Pancreas (tissue), 10 donors: ENCODE results near the gene BORCS5. TPM values are rescaled to one million over a fixed set of nuclear protein-coding genes. Genes with fewer than 3 reads are reported as not detected.

Experiments used
- ATAC-seq, 4 donors: fragments of 200-7000 bp; cut with Tn5 transposase; one replicate each; pipeline versions ENCODE4 v1.8.0 to v1.9.1; 2020; ENCODE audit warnings: mild to moderate bottlenecking in 4 of 4, moderate library complexity in 4 of 4
- DNase-seq, 6 donors: peaks; one replicate each; pipeline ENCODE4 v3.0.0-alpha.2; 2020
- FAIRE-seq: peaks from 2 replicates; lab custom pipeline; 2012; peaks lifted over from hg19 to GRCh38; lab: Jason Lieb, UNC
- H3K27ac ChIP-seq, 4 donors: fragments of 200-600 bp; sonication (generic); 1 replicate in 3 of 4; 2 replicates in 1 of 4; pipeline versions ENCODE4 v1.5.0 to v1.8.0; 2020
- H3K27me3 ChIP-seq, 4 donors: fragments of 200-600 bp; one replicate each; pipeline ENCODE4 v1.8.0; 2021
- H3K36me3 ChIP-seq, 3 donors: fragments of 200-600 bp; sonication (generic) in 1 of 3; one replicate each; pipeline versions ENCODE4 v1.5.0 to v1.8.0; 2020 to 2021
- H3K4me1 ChIP-seq, 3 donors: fragments of 200-600 bp; one replicate each; pipeline ENCODE4 v1.8.0; 2021
- H3K4me3 ChIP-seq, 4 donors: fragments of 200-600 bp; sonication (generic) in 2 of 4; one replicate each; pipeline versions ENCODE4 v1.5.0 to v1.8.0; 2020 to 2021
- H3K9me3 ChIP-seq, 4 donors: fragments of 200-600 bp; one replicate each; pipeline ENCODE4 v1.8.0; 2021
- CTCF ChIP-seq, 4 donors: fragments of 200-600 bp; sonication (generic) in 3 of 4; IDR thresholded peaks; one replicate each; pipeline versions ENCODE4 v1.5.0 to v1.8.0; 2021; ENCODE audit warnings: antibody characterized with exemption in 4 of 4
- WGBS, 2 donors: extraction: QIAGEN DNeasy Blood & Tissue Kit; methylation state at CpG; one replicate each; pipeline ENCODE4 v1.1.7; 2013; 5-methylcytosine and 5-hydroxymethylcytosine counted together
- intact Hi-C, 3 donors: fragments of 100-400 bp; cut with DNase I; formaldehyde crosslinking; loops; one replicate each; pipeline versions ENCODE4 v1.11.1 to v1.14.2; 2022
- polyA plus RNA-seq, 2 donors: library from polyadenylated mRNA; stranded (reverse); fragments of 200-250 nt; gene quantifications; one replicate each; pipeline ENCODE4 v1.2.3, GENCODE V29; 2013
- total RNA-seq, 6 donors: library from RNA; stranded (reverse); fragmentation: NEBNext Ultra II Directional in 4 of 6; extraction: Animal tissue kit (Norgen Biotek cat#: 25700) in 4 of 6; gene quantifications; one replicate each; pipeline versions ENCODE4 v1.2.1 to v1.2.4, GENCODE V29; 2021 to 2023
- donor health status: healthy with polysubstance abuse.
- donor health status: DM: no; HTN: no; CAD: no; lungs with moderate emphysema.
- donor health status: DM: no; HTN: no; CAD: no.
- donor health status: control.
- donor health status: control.
- donor health status: Bipolar disorder and iron deficiency.
- donor health status: DM: yes; HTN: yes; CAD: no.
- donor health status: DM: no; HTN: no; CAD: no.
- donor health status: DM: no; HTN: no; CAD: no.
- donor health status: DM: yes; HTN: yes; CAD: no.

The BORCS5 gene
- total and polyA plus RNA-seq, 8 donors, result 3.7 to 10.9 (median 8.3) TPM

GRCh38 chr12:12403264-12404248 lies 46.7 kb downstream of the BORCS5 start:
- FAIRE-seq (peak; percentile 98), ATAC-seq (peak; percentile 28 to 61 (median 53)), DNase-seq (no peak)
- WGBS, 2 donors, result 31 to 33% methylated on average over 9 of the region's 9 CpGs
- Histone ChIP-seq H3K9me3 (no peaks in the 10 kb centered on the region), H3K27me3 (no peaks in the 10 kb centered on the region), H3K36me3 (no peaks in the 10 kb centered on the region), H3K4me3 (no peak overlapping the region), H3K4me1 (peaks cover 32 to 64% (median 61%) of the 10 kb centered on the region in 3 donors), H3K27ac (peak overlapping the region; percentile 17 to 83 (median 50))
- intact Hi-C loops, result no loop called here
- TF ChIP-seq CTCF (IDR thresholded peaks at IDR 0.05), result no peak

GRCh38 chr12:12404297-12404696 lies 47.4 kb downstream of the BORCS5 start:
- FAIRE-seq (no peak), DNase-seq (no peak), ATAC-seq (no peak)
- intact Hi-C loops, result no loop called here
- H3K4me1 ChIP-seq, result peaks cover 25 to 57% (median 54%) of the 10 kb centered on the region in 3 donors
- H3K4me3 ChIP-seq, result no peak overlapping the region
- no peak for TF ChIP-seq CTCF (IDR thresholded peaks at IDR 0.05)
- H3K36me3 ChIP-seq, result no peaks in the 10 kb centered on the region
- H3K27ac ChIP-seq, result peak overlapping the region; percentile 17 to 83 (median 50)
- 88 to 91% methylated on average over 1 of the region's 1 CpG for WGBS, 2 donors
- H3K9me3 ChIP-seq, result no peaks in the 10 kb centered on the region
- no peaks in the 10 kb centered on the region for H3K27me3 ChIP-seq

- peaks cover 14 to 42% (median 40%) of the 10 kb centered on the region in 3 donors for H3K4me1 ChIP-seq
- TF ChIP-seq CTCF (IDR thresholded peaks at IDR 0.05), result no peak
- 9 to 12% methylated on average over 5 of the region's 5 CpGs for WGBS, 2 donors
- H3K9me3 ChIP-seq, result no peaks in the 10 kb centered on the region
- H3K27ac ChIP-seq, result peak overlapping the region; percentile 37 to 83 (median 76)
- H3K4me3 ChIP-seq, result no peak overlapping the region
- peak; percentile 76 to 90 (median 86) for DNase-seq
- FAIRE-seq, result peak; percentile 51
- intact Hi-C loops, result no loop called here
- H3K36me3 ChIP-seq, result no peaks in the 10 kb centered on the region
- ATAC-seq, result peak; percentile 90 to 96 (median 94)
- H3K27me3 ChIP-seq, result no peaks in the 10 kb centered on the region
These were observed 49.0 kb downstream of the BORCS5 start for GRCh38 chr12:12405882-12406281.

GRCh38 chr12:12406762-12407161 lies 49.9 kb downstream of the BORCS5 start:
- FAIRE-seq, result no peak
- H3K27ac ChIP-seq, result peak overlapping the region in 3 of 4 donors; percentile 74 to 83 (median 77)
- no peak for TF ChIP-seq CTCF (IDR thresholded peaks at IDR 0.05)

More at GRCh38 chr12:12406762-12407161, 49.9 kb downstream of the BORCS5 start:
- ATAC-seq, result no peak
- no peak for DNase-seq
- intact Hi-C loops, result no loop called here
- H3K27me3 ChIP-seq, result no peaks in the 10 kb centered on the region
- H3K9me3 ChIP-seq, result no peaks in the 10 kb centered on the region
- no peak overlapping the region for H3K4me3 ChIP-seq
- H3K4me1 ChIP-seq, result peaks cover 14 to 42% (median 40%) of the 10 kb centered on the region in 3 donors
- H3K36me3 ChIP-seq, result no peaks in the 10 kb centered on the region
